ENCODE data around the gene PRKACB.

DNA sequence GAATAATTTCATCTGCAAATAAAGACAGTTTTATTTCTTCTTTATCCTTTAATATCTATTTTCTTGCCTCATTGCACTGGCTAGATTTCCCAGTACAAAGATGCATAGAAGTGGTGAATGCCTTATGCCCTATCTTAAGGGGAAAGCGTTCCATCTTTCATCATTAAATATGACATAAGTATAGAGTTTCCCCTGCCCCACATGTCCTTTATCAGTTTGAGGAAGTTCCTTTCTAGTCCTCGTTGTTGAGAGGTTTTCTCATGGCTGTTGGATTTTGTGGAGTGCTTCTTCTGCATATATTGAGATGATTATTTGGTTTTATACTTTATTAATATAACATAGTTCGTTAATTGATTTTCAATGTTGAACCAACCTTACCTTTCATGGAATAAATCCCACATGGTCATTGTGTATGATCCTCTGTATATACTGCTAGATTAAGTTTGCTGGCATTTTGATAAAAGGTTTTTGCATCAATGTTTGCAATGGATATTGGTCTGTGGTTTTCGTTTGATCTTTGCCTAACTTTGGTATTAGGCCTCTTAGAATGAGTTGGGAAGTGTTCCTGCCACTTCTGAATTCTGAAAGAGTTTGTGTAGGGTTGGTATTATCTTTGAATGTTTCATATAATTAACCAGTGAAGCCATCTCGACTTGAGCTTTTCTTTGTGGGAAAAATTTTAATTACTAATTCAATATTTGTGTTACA lies 15.6 kb downstream of the PRKACB start:
- TF ChIP-seq, protein P1, sequence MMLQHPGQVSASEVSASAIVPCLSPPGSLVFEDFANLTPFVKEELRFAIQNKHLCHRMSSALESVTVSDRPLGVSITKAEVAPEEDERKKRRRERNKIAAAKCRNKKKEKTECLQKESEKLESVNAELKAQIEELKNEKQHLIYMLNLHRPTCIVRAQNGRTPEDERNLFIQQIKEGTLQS (IDR thresholded peaks at IDR 0.05), result no peak
- TF ChIP-seq, protein P2, sequence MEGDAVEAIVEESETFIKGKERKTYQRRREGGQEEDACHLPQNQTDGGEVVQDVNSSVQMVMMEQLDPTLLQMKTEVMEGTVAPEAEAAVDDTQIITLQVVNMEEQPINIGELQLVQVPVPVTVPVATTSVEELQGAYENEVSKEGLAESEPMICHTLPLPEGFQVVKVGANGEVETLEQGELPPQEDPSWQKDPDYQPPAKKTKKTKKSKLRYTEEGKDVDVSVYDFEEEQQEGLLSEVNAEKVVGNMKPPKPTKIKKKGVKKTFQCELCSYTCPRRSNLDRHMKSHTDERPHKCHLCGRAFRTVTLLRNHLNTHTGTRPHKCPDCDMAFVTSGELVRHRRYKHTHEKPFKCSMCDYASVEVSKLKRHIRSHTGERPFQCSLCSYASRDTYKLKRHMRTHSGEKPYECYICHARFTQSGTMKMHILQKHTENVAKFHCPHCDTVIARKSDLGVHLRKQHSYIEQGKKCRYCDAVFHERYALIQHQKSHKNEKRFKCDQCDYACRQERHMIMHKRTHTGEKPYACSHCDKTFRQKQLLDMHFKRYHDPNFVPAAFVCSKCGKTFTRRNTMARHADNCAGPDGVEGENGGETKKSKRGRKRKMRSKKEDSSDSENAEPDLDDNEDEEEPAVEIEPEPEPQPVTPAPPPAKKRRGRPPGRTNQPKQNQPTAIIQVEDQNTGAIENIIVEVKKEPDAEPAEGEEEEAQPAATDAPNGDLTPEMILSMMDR (IDR thresholded peaks at IDR 0.05; ENCODE audit: low read depth, low read length, missing input control), result no peak
- TF ChIP-seq TAF1 (conservative IDR thresholded peaks at IDR 0.05), result no peak
